WI38 (cell line): Measurements from ENCODE around the gene PTPRK.

Experiments
- H3K4me3 ChIP-seq: 2 replicates; pipeline ENCODE4 v1.5.1; 2011; ENCODE audit warnings: low read depth, mild to moderate bottlenecking, control low read depth, low read length
- CTCF ChIP-seq: IDR thresholded peaks from 2 replicates; pipeline ENCODE4 v1.5.1; 2012; ENCODE audit warnings: low read depth, mild to moderate bottlenecking, control low read depth, low read length

PTPRK gene

DNA sequence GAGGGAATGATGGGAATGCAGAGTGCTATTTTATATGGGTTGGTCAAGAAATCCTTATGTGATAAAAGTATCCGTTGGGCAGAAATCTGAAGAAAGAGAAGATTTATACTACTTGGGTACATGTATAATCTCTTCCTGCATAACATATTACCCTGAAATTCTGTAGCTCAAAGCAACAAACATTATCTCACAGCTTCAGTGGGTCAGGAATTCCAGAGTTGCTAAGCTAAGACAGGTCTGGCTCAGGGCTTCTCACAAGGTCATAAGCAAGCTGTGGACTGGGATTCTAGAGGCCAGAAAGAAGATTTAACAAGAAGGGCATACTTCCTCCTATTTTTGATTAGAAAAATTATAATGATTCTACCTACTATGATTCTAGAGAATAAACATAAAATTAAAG is 447.0 kb downstream of the PTPRK start:
- TF ChIP-seq CTCF: no peak
- H3K4me3 ChIP-seq: no peak overlapping the region

DNA sequence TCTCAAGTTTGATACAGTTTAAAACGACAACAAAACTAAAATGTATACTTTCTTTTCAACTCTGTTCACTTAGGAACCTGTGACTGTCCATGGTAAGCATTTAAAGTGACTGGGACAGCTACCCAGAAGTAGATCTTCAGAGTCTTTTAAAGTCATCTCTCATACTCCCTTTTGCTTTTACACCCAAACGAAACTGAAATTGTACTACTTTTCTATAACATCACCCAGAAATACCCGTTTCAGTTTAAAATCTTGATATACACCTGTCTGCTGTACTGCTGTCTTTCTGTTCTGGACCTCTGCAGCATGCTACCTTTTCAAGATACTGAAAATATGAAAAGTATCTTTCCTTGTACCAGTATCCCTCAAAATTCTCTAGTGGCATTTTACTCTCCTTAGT is 449.2 kb downstream of the PTPRK start:
- TF ChIP-seq CTCF: no peak
- H3K4me3 ChIP-seq: no peak overlapping the region

GRCh38 chr6:128070406-128070805 is 450.0 kb downstream of the PTPRK start:
- no peak for TF ChIP-seq CTCF
- H3K4me3 ChIP-seq: no peak overlapping the region

- no peak overlapping the region for H3K4me3 ChIP-seq
- TF ChIP-seq CTCF: no peak
Measured at GRCh38 chr6:128069188-128069587, 451.2 kb downstream of the PTPRK start.

DNA sequence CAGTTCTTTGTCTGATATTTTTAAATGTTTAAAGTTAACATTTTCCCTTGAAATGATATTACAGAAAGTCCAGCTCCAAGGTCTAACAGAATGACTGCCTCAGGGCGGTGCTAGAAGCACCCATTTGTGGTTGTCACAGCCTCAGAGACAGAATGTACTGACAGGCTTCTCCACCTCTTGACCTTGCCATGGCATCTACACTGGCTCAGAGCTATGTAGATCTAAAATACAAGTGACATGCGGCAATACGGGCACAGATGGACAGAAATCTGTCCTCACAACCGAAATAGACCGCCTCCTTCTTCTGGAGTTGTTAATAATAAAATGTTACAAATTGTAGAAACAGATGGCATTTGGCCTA is 452.3 kb downstream of the PTPRK start:
- TF ChIP-seq CTCF: no peak
- H3K4me3 ChIP-seq: no peak overlapping the region

DNA sequence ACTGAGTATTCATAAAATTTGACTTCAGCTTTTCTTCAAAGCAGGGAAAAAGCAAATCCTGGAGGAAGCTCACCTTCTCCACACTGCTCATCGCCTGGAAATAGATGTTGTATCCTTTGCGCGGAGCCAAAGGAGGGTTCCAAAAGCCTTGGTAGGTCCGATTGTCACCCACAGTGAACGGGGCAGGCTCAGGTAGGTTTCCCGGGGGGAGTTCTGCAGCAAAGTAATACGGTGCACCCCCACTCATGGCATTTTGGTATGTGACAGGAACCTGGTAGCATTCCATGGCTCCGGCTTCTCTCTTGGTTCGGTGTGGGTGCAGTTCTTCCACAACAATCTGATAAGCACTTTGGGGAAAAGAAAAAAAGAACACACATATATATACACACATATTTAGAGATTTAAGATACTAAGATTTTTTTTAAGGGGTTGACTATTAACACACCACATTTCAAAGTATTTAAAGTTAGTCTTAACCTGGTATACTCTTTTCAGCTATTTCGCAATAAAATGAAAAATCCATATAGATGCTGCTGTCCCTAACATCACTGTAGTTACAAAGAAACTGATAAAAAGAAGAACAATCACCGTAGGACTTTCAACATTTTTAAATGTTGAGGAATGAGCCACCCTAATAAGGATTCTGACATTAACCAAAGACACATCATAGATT is 452.8 kb downstream of the PTPRK start:
- no peak for TF ChIP-seq CTCF
- H3K4me3 ChIP-seq: no peak overlapping the region

DNA sequence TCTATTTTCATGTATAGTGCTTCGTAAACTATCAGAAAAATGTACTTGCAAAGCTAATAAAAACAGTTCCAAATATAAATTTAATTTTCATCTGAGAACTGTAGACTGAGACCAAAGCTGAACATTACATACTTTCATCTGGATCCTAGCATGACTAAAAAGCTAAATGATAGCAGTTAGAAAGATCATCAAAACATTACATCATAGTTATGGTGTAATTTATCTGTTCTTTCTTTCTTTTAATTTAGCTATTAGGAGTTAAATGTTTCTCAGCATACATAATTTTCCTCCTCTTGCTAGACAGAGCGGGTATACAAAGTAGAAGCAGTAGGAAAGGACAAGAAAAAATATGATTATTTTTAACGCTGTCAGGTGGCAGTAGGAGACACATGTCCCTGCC is 455.3 kb downstream of the PTPRK start:
- H3K4me3 ChIP-seq: no peak overlapping the region
- TF ChIP-seq CTCF: no peak
